GM23338 (cell line): ENCODE results near the gene EPO.

Experiments
- CREB1 ChIP-seq: fragments of 250-450 bp; sonication (Bioruptor Pico); IDR thresholded peaks from 2 replicates; pipeline ENCODE4 v1.5.0; 2020; ENCODE audit warnings: low read depth, mild to moderate bottlenecking, moderate library complexity
- ETS1 ChIP-seq: IDR thresholded peaks from 2 replicates; pipeline ENCODE4 v1.6.1; 2016; ENCODE audit warnings: antibody characterized with exemption
- EZH2 ChIP-seq: fragments of 200-600 bp; sonication (generic); IDR thresholded peaks from one replicate; pipeline ENCODE4 v1.8.0; 2017; ENCODE audit warnings: antibody characterized with exemption, mild to moderate bottlenecking, low read depth; ENCODE audit not compliant: unreplicated experiment
- EZH2phosphoT487 ChIP-seq: fragments of 200-600 bp; sonication (generic); IDR thresholded peaks from one replicate; pipeline ENCODE4 v1.8.1; 2018; ENCODE audit warnings: antibody characterized with exemption; ENCODE audit not compliant: unreplicated experiment
- JUNB ChIP-seq: IDR thresholded peaks from one replicate; pipeline ENCODE4 v1.6.1; 2016; ENCODE audit warnings: antibody characterized with exemption; ENCODE audit not compliant: unreplicated experiment
- POLR2AphosphoS5 ChIP-seq: IDR thresholded peaks from 2 replicates; pipeline ENCODE4 v1.6.1; 2016; ENCODE audit warnings: antibody characterized with exemption, low read depth
- REST ChIP-seq: IDR thresholded peaks from one replicate; pipeline ENCODE4 v1.6.1; 2018; ENCODE audit warnings: antibody characterized with exemption; ENCODE audit not compliant: unreplicated experiment
- STAT1 ChIP-seq: IDR thresholded peaks from one replicate; pipeline ENCODE4 v1.6.1; 2016; ENCODE audit warnings: antibody characterized with exemption; ENCODE audit not compliant: unreplicated experiment
- ZNF114 ChIP-seq: fragments of 250-450 bp; sonication (Bioruptor Pico); IDR thresholded peaks from 2 replicates; pipeline ENCODE4 v1.5.0; 2020; ENCODE audit warnings: mild to moderate bottlenecking, moderate library complexity
- ZNF331 ChIP-seq: fragments of 250-450 bp; sonication (Bioruptor Pico); IDR thresholded peaks from 2 replicates; pipeline ENCODE4 v1.5.0; 2020; ENCODE audit warnings: low read depth, mild to moderate bottlenecking, moderate library complexity
- ZNF462 ChIP-seq: fragments of 250-450 bp; sonication (Bioruptor Pico); IDR thresholded peaks from 2 replicates; pipeline ENCODE4 v1.5.0; 2020; ENCODE audit warnings: mild to moderate bottlenecking, moderate library complexity
- TF ChIP-seq, protein P1 (sequence below), 2 experiments: fragments of 200-600 bp in 1 of 2; sonication (generic) in 1 of 2; conservative IDR thresholded peaks; 2 replicates each; pipeline versions ENCODE4 v1.5.1 to v1.6.1; 2016 to 2017; ENCODE audit warnings: antibody characterized with exemption in 2 of 2, low read depth in 2 of 2, mild to moderate bottlenecking in 2 of 2, moderate library complexity in 1 of 2

DNA sequence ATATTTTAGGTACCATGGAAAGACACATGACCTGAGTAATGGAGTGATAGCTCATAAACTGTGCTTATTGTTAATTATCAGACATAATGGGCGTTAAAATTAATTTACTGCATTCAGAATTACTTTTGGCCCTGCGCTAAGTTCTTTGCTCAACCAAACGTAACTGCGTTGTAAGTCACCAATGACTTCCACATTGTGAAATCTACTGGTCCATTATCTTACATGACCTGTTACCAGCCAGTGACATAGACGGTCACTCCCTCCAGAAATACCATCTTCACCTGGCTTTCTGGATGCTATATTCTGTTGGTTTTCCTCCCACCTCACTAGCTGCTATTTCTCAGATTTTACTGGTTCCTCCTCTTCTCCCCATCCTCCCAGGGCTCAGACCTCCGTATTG lies 21.2 kb upstream of the EPO start:
- TF ChIP-seq, protein P1, sequence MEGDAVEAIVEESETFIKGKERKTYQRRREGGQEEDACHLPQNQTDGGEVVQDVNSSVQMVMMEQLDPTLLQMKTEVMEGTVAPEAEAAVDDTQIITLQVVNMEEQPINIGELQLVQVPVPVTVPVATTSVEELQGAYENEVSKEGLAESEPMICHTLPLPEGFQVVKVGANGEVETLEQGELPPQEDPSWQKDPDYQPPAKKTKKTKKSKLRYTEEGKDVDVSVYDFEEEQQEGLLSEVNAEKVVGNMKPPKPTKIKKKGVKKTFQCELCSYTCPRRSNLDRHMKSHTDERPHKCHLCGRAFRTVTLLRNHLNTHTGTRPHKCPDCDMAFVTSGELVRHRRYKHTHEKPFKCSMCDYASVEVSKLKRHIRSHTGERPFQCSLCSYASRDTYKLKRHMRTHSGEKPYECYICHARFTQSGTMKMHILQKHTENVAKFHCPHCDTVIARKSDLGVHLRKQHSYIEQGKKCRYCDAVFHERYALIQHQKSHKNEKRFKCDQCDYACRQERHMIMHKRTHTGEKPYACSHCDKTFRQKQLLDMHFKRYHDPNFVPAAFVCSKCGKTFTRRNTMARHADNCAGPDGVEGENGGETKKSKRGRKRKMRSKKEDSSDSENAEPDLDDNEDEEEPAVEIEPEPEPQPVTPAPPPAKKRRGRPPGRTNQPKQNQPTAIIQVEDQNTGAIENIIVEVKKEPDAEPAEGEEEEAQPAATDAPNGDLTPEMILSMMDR (conservative IDR thresholded peaks at IDR 0.05; ENCODE audit: low read depth in 2 of 2), result no peak
- TF ChIP-seq POLR2AphosphoS5, result no peak
- TF ChIP-seq EZH2, result no peak
- TF ChIP-seq JUNB, result no peak
- no peak for TF ChIP-seq CREB1 (CRISPR knock-in tag)
- TF ChIP-seq EZH2phosphoT487, result no peak
- TF ChIP-seq ZNF331 (CRISPR knock-in tag), result no peak
- TF ChIP-seq REST, result no peak
- no peak for TF ChIP-seq ETS1
- no peak for TF ChIP-seq STAT1
- no peak for TF ChIP-seq ZNF114
- no peak for TF ChIP-seq ZNF462 (CRISPR knock-in tag)
